DMS114 treated with DMSO at 0.1 percent for 48 hours (cell line): ENCODE measurements around the gene WAPL.

Source experiments
- DNase-seq: peaks from one replicate; lab custom pipeline; 2025; ENCODE audit not compliant: unreplicated experiment; lab: John Stamatoyannopoulos, UW

WAPL gene

DNA sequence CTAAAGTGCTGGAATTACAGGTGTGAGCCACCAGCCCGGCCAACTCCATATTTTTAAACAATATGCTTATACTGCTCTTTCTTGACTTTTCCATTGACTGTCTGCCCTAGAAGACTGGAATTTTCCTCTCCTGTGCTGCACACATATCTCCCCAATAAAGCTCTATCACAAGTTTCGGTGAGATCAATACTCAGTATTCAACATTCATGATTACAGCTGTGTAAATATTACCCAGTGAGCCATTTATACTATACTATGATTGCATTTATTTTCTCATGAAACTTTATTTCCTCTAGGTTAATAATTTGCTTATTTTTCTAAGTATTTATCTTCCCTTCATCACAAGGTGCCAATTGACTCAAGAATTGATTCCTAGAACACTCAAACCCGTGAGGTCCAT is 106.5 kb downstream of the WAPL start:
- no peak for DNase-seq

- DNase-seq = no peak
Observed at GRCh38 chr10:86413046-86413728, 108.4 kb downstream of the WAPL start.

DNA sequence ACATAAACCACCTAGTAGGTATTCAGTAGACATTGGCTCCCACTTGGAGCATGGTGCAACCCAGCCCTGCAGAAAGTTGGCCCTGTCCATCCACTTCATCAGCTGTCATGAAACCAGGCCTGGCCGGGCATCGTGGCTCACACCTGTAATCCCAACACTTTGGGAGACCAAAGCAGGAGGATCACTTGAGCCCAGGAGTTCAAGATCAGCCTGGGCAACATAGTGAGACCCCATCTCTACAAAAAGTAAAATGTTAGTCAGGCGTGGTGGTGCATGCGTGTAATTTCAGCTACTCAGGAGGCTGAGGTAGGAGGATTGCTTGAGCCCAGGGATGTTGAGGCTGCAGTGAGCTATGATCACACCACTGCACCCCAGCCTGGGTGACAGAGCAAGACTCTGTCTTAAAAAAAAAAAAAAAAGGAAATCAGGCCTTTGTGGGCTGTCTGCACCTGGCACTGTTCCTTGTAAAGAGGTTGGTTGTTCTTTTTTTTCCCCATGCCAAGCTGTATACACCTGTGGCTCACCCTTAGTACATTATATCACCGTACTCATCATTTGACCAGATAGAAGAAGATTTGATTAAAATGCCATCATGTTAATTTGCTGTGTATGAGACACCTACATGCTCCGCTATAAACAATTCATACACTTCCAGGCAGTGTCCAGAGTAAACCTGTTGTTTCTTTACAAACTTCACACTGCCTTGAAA is 109.6 kb downstream of the WAPL start:
- no peak for DNase-seq

GRCh38 chr10:86411281-86411841 is 110.2 kb downstream of the WAPL start:
- DNase-seq = no peak

GRCh38 chr10:86410542-86411124 is 111.0 kb downstream of the WAPL start:
- no peak for DNase-seq

DNA sequence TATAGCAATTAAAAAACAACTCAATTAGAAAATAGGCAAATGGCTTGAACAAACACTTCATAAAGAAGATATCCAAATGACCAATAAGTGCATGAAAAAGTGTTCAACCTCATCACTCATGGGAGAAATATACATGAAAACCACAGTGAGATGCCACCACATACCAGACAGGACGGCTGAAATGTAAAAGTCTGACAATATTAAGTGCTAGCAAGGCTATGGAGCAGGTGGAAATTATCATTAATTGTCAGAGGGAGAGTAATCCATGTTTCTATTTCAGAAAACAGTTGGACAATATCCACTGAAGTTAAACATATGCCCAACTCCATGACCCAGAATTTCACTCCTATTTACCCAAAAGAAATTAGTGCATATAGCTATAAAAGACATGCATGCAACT is 112.4 kb downstream of the WAPL start:
- no peak for DNase-seq

DNA sequence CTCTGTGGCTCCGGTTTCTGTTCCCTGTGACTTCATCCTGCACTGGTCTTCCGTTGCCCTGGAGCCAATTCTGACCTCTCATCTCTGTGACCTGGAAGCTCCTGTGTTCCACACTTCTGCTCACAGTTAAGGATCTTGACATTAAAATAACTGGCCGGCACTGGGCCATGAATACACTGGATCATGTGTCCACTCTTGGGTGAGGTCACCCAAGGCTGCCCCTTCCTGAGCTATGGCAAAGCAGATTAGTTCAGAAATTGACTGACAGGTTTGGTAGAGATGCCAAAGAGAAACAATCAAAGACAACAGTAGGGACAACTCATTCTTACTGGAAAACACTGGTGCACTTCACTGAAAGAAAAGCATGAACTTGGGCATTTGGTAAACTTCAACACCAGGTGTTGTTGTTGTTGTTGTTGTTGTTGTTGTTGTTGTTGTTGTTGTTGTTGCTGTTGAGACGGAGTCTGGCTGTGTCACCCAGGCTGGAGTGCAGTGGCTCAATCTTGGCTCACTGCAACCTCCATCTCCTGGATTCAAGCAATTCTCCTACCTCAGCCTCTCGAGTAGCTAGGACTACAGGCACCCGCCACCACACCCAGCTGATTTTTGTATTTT is 118.3 kb downstream of the WAPL start:
- DNase-seq = no peak

GRCh38 chr10:86402283-86402941 is 119.2 kb downstream of the WAPL start:
- no peak for DNase-seq

DNA sequence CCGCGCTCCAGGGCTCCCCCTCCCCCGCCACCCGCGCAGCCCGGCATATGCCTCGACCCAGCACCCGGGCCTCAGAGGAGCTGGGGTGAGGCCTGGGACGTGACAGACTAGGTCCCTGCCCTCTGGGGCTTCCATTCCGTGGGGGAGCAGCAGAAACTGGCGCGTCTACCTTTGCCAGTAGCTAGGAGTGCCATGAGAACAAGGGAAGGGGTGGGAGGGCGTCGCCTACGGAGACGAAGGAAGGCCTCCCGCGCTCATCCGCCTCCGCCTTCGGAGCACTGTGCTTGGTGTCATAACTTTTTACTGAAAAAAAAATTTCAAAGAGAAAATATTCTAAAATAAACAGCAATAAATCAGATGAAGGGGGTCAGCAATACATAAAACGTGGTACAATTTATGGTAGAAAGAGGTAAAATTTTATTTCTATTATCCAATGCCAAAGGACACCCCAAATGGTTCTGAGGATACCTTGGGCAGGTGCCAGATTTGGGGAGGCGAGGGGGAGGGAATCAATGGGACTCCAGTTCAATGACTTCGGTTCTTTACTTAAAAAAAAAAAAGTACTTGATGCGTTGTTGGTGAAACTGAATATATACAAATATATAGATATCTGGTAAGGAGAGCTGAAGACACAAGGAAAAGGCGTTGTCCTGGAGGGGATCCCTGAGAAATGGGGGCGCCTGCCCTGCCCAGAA is 119.9 kb downstream of the WAPL start:
- DNase-seq = no peak

GRCh38 chr10:86400705-86401587 is 120.6 kb downstream of the WAPL start:
- DNase-seq = peak; percentile 8

- DNase-seq = peak; percentile 87
Observed at GRCh38 chr10:86399879-86400704, 121.5 kb downstream of the WAPL start.

DNA sequence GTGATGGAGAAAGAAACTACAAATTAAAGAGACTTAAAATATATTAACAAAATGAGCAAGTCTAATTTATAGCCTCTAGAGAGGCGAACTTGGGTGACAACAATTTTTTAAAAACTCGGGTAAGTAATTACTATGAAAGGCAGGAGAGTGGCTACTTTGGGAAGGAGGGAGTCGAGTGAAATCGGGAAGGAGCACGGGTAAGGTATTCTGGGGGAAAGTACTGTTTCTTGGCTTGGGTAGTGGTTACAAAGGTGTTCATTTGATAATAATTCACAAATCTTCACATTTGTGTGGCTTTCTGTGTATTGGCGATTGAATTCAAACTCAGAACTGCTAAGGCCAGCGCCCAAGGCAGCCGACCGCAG is 122.1 kb downstream of the WAPL start:
- no peak for DNase-seq

DNA sequence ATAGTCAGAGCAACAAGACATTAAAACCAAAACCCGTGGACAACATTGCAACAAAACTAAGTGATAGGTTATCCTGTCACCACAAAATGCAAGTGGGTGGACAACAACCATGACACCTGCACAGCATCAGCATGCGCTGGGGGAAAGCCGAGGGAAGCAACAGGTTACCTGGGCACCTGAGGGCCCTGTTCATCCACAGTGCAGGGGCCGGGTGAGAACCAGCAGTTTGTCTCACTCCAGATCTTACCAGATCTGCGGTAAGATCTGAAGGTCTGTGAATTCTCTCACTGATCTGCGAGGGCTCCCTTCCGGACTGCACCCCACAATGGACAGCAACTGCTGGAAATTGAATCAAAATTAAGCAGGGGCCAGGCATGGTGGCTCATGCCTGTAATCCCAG is 124.5 kb downstream of the WAPL start:
- DNase-seq = no peak

- DNase-seq = no peak
Observed at GRCh38 chr10:86393862-86394455, 127.6 kb downstream of the WAPL start.

DNA sequence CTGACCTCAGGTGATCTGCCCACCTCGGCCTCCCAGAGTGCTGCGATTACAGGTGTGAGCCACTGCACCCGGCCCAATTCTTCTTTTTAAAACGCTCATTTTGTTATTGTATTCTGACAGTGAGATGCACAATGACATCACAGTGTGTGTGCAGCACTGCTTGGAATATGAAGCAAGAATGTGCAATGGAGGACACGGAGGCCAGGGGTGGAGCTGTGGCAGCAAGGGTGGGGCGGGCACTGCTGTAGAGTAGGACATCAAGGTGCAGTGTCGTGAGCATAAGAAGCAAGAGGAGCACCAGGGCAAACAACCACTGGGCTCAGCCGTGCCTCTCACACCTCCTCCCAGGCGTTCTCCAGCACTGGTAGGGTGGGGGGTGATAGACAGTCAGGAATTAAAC is 128.2 kb downstream of the WAPL start:
- no peak for DNase-seq

DNA sequence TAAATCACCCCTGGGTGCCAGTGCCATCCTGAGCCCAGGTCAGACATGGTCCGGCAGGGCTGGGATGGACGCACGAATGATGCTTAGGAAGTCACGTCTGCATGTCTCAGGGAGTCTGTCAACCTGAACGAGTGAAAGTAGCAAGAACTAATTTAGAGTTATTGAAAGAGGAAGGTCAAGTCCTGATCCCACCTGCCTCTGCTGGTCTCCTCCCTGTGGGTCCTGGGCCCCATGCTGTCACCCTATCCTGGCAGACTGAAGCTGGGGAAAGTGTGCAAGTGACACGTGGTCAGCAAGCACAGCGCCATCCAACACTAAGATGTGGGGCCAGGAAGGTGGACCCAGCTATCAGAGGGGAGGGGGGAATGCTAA is 128.9 kb downstream of the WAPL start:
- no peak for DNase-seq

DNA sequence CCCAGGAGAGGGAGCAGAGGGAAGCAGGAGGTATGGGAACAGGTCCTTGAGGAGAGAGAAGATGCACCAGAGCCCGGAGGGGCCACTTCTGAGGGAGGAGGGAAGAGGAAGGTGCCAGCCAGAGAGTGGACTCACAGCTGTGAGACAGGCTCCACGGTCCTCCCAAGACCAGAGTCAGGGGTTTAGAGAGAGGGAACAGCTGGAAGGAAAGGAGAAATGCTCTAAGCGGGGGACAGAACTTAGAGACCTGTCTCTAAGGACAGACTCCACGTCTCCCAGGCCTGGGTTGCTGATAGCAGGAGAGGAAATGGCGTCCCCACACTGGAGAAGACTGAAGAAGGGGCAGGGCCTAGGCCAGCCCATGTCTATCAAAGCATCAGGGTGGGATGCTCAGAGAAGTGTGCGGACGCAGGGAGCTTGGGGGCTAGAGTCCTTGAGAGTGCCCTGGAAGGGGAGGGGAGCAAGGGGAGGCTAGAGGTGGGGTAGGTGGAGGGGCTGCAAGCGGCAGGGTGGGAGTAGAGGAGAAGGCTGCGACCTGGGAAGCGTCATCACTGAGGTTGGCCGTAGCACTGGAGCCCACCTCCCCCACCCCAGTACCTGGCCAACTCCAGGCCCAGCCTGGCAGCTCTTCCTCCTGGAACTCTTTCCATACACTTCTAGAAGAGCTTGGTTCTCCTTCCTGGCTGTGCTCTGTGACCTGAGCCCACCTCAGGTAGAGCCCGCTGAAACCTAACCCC is 129.4 kb downstream of the WAPL start:
- DNase-seq = no peak
